Uterus (tissue), 2 donors: ENCODE measurements around the gene NFATC4.

Experiments
- POLR2A ChIP-seq, 2 donors: fragments of 450-650 bp; IDR thresholded peaks; one replicate each; pipeline ENCODE4 v1.6.1; 2016; ENCODE audit warnings: antibody characterized with exemption in 2 of 2, mild to moderate bottlenecking in 1 of 2, moderate library complexity in 1 of 2
- TF ChIP-seq, protein P1 (sequence below), 4 experiments: fragments of 200-600 bp in 2 of 4; fragments of 450-650 bp in 2 of 4; sonication (generic) in 2 of 4; IDR thresholded peaks; one replicate each; pipeline ENCODE4 v1.5.1; 2016 to 2019; ENCODE audit warnings: antibody characterized with exemption in 4 of 4, mild to moderate bottlenecking in 2 of 4, moderate library complexity in 1 of 4

DNA sequence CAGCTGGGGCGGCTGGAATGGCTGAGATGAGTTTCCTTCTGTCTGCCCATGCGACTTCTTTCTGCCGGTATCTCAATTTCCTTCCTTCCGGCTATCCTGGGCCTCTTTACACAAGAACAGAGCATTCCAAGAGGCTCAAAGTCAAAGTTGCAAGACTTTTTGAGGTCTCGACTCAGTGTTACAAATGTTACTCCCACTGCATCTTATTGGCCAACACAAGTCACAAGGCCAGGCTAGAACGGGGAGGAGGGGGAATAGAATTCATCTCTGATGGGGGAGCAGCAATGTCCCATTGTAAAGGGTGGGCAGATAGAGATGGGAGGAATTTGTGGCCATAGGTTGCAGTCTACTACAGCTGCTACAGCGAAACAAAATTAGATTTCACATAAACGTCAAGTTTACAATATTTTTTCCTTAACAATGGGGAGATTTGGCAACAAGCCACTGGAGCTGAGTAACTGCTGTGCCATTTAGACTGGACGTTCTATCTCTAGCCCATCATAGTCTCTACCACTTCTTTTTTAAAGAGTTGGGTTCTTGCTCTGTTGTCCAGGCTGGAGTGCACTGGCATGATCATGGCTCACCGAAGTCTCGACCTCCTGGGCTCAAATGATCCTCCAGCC, 21.4 kb downstream of the NFATC4 start:
- TF ChIP-seq, protein P1, sequence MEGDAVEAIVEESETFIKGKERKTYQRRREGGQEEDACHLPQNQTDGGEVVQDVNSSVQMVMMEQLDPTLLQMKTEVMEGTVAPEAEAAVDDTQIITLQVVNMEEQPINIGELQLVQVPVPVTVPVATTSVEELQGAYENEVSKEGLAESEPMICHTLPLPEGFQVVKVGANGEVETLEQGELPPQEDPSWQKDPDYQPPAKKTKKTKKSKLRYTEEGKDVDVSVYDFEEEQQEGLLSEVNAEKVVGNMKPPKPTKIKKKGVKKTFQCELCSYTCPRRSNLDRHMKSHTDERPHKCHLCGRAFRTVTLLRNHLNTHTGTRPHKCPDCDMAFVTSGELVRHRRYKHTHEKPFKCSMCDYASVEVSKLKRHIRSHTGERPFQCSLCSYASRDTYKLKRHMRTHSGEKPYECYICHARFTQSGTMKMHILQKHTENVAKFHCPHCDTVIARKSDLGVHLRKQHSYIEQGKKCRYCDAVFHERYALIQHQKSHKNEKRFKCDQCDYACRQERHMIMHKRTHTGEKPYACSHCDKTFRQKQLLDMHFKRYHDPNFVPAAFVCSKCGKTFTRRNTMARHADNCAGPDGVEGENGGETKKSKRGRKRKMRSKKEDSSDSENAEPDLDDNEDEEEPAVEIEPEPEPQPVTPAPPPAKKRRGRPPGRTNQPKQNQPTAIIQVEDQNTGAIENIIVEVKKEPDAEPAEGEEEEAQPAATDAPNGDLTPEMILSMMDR (IDR thresholded peaks at IDR 0.05): no peak
- TF ChIP-seq POLR2A (IDR thresholded peaks at IDR 0.05): no peak
